ENCODE data around the gene CALR3. TPM values are rescaled to one million over a fixed set of nuclear protein-coding genes. Genes with fewer than 3 reads are reported as not detected.

The CALR3 gene
- total RNA-seq, 1 donor from 2014 or later: 2.0 TPM

DNA sequence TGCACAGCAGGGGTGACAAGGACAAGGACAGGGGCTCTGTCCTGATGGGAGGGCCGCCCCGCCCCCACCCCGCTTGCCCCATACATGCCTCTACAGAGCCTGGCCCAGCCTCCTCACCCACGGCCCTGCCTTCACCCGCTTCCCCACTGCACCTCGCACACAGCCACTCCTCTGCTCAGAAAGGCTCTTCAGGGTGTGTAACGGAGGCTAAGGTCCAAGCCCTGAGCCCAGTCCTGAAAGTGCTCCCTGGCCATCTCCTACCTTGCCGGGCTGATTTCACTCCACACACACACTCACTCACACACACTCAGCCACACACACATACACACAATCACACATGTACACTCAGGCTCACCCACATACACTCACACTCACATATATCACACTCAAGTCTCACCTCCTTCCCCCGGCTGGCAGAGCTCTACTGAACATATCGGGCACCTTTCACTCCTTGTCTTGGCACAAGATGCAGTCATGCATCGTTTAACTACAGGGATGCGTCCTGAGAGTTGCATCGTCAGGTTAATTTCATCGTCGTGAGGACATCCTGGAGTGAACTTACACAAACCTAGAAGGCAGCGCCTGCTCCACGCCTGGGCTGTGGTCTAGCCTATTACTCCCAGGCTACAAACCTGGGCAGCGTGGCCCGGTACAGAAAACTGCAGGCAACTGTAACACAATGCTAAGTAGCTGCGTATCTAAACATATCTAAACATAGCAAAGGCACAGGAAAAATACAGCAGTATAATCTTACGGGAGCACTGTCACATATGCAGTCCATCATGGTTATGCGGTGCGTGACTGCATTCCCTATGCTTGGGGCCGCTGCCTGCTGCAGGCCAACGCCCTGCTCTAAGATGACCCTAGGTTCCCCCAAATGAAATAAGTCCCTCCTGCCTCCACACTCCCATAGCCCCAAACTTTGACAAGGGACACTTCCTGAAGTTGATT is 37.3 kb downstream of the CALR3 start:
- Histone ChIP-seq H3K36me3 (no peaks in the 10 kb centered on the region), H3K27me3 (no peaks in the 10 kb centered on the region), H3K4me3 (no peak overlapping the region), H3K4me1 (peaks cover 21% of the 10 kb centered on the region), H3K4me2 (no peak overlapping the region), H3K79me2 (ENCODE audit: low read depth) (peaks cover 97% of the 10 kb centered on the region), H3F3A (ENCODE audit: low read depth) (peaks cover 8% of the 10 kb centered on the region), H3K9ac (peak overlapping the region; percentile 8), H3K27ac (no peak overlapping the region), H3K9me3 (ENCODE audit: low read depth) (no peaks in the 10 kb centered on the region), H4K20me1 (ENCODE audit: low read depth) (peaks cover 96% of the 10 kb centered on the region), H2AFZ (replicated peaks) (no peak overlapping the region)
- no peaks in the 10 kb centered on the region for H3K9me3 Mint-ChIP-seq
- no peaks in the 10 kb centered on the region for H3K36me3 Mint-ChIP-seq
- peaks cover 53% of the 10 kb centered on the region for H3K4me1 Mint-ChIP-seq
- peak overlapping the region; percentile 0 for H3K4me3 Mint-ChIP-seq
- DNase-seq (ENCODE audit: low spot score): no peak
- peak overlapping the region; percentile 4 for H3K27ac Mint-ChIP-seq
- H3K27me3 Mint-ChIP-seq (ENCODE audit: insufficient read depth, low read depth): peaks cover 2% of the 10 kb centered on the region
- TF ChIP-seq EZH2 (IDR thresholded peaks at IDR 0.05) (no peak), EZH2phosphoT487 (IDR thresholded peaks at IDR 0.05) (no peak)
- TF ChIP-seq, protein P1, sequence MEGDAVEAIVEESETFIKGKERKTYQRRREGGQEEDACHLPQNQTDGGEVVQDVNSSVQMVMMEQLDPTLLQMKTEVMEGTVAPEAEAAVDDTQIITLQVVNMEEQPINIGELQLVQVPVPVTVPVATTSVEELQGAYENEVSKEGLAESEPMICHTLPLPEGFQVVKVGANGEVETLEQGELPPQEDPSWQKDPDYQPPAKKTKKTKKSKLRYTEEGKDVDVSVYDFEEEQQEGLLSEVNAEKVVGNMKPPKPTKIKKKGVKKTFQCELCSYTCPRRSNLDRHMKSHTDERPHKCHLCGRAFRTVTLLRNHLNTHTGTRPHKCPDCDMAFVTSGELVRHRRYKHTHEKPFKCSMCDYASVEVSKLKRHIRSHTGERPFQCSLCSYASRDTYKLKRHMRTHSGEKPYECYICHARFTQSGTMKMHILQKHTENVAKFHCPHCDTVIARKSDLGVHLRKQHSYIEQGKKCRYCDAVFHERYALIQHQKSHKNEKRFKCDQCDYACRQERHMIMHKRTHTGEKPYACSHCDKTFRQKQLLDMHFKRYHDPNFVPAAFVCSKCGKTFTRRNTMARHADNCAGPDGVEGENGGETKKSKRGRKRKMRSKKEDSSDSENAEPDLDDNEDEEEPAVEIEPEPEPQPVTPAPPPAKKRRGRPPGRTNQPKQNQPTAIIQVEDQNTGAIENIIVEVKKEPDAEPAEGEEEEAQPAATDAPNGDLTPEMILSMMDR (IDR thresholded peaks at IDR 0.05): no peak

DNA sequence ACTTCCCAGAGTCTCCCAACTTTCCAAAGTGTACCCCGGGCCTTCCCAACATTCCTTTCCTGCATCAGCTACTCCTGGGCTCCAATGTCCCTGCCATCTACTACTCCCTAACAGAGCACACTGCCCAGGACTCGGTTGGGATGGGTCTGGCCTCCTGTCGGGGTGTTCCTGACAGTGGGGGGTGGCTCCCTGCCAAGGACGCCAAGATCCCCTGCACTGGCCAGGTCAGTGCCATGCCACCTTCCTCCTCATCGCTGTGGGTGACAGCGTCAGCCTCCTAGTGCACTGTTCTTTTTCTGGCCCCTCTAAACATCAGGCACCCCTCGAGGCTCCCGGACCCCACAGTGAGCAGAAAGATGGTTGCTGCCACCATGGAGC is 38.0 kb downstream of the CALR3 start:
- Histone ChIP-seq H3K9ac (no peak overlapping the region), H3K27ac (no peak overlapping the region), H2AFZ (replicated peaks) (no peak overlapping the region), H3K4me3 (no peak overlapping the region), H3F3A (ENCODE audit: low read depth) (peaks cover 8% of the 10 kb centered on the region), H3K4me2 (no peak overlapping the region), H3K36me3 (no peaks in the 10 kb centered on the region), H3K4me1 (peaks cover 22% of the 10 kb centered on the region), H3K27me3 (no peaks in the 10 kb centered on the region), H3K9me3 (ENCODE audit: low read depth) (no peaks in the 10 kb centered on the region), H4K20me1 (ENCODE audit: low read depth) (peaks cover 95% of the 10 kb centered on the region), H3K79me2 (ENCODE audit: low read depth) (peaks cover 97% of the 10 kb centered on the region)
- Mint-ChIP-seq H3K27ac (peak overlapping the region; percentile 36), H3K36me3 (no peaks in the 10 kb centered on the region), H3K27me3 (ENCODE audit: insufficient read depth, low read depth) (peaks cover 2% of the 10 kb centered on the region), H3K4me1 (peaks cover 49% of the 10 kb centered on the region), H3K9me3 (no peaks in the 10 kb centered on the region), H3K4me3 (peak overlapping the region; percentile 12)
- no peak for DNase-seq (ENCODE audit: low spot score)
- TF ChIP-seq EZH2 (IDR thresholded peaks at IDR 0.05) (no peak), EZH2phosphoT487 (IDR thresholded peaks at IDR 0.05) (no peak)
- TF ChIP-seq, protein P1 (IDR thresholded peaks at IDR 0.05): no peak

DNA sequence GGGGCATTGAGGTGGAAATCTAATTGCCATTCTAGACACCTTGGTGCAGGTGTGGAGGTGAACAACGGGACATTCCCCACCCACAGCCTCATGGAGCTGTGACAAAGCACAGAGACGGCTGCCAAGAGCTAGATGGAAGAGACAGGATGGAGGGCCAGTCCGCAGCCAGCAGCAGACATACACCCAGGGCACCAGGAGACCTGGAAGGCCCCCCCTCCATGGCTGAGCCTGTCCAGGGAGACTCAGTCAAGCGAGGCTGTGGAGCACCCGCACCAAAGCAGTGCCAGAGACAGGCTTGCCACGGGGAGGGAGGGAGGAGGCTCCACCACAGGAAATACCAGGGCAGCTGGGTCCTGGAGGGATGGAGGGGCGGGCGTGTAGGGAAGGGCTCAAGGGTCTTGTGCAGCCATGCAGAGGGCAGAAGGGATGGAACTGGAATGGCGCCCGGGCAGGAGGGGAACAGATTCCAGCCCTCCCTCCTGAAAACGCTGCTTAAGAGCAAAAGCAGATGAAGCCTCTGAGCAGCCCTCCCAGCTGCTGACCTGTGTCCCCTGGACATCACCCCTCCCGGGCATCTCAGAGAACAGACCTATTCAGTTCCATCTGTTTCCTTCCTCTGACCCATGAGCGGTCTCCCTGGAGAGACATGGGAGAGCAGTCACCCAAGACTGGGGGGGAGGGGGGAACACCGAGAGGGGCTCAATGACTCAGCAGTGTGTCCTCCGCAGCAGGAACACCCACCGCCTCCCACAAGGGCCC is 38.6 kb downstream of the CALR3 start:
- H3K9ac ChIP-seq: no peak overlapping the region
- Mint-ChIP-seq H3K27me3 (ENCODE audit: insufficient read depth, low read depth) (peaks cover 2% of the 10 kb centered on the region), H3K4me3 (no peak overlapping the region), H3K4me1 (peaks cover 49% of the 10 kb centered on the region), H3K9me3 (no peaks in the 10 kb centered on the region), H3K36me3 (no peaks in the 10 kb centered on the region), H3K27ac (peak overlapping the region; percentile 76)
- TF ChIP-seq EZH2 (IDR thresholded peaks at IDR 0.05) (no peak), EZH2phosphoT487 (IDR thresholded peaks at IDR 0.05) (no peak)
- TF ChIP-seq, protein P1 (IDR thresholded peaks at IDR 0.05): no peak
- H3K4me1 ChIP-seq: peaks cover 22% of the 10 kb centered on the region
- no peak overlapping the region for H2AFZ ChIP-seq (replicated peaks)
- H3K9me3 ChIP-seq (ENCODE audit: low read depth): no peaks in the 10 kb centered on the region
- no peak overlapping the region for H3K27ac ChIP-seq
- no peak overlapping the region for H3K4me3 ChIP-seq
- peaks cover 97% of the 10 kb centered on the region for H3K79me2 ChIP-seq (ENCODE audit: low read depth)
- H4K20me1 ChIP-seq (ENCODE audit: low read depth): peaks cover 91% of the 10 kb centered on the region
- no peak overlapping the region for H3K4me2 ChIP-seq
- peak; percentile 23 for DNase-seq (ENCODE audit: low spot score)
- H3F3A ChIP-seq (ENCODE audit: low read depth): peaks cover 8% of the 10 kb centered on the region
- H3K27me3 ChIP-seq: no peaks in the 10 kb centered on the region
- H3K36me3 ChIP-seq: no peaks in the 10 kb centered on the region
